GM13976 (cell line): Measurements from ENCODE around the gene GMCL1.
A peak's percentile ranks its signal among the peaks of the same experiment; 100 is the strongest.

Experiments
- DNase-seq: peaks from one replicate; pipeline ENCODE4 v3.0.0; 2012; ENCODE audit warnings: low spot score
- in situ Hi-C: fragments of 300-500 bp; cut with MboI; formaldehyde crosslinking; loops from one replicate; pipeline ENCODE4 v1.12.0; 2022; ENCODE audit warnings: low sequenced_read_pairs, mixed read lengths, inconsistent platforms; ENCODE audit not compliant: unreplicated experiment
- TF ChIP-seq, protein P1 (sequence below): IDR thresholded peaks from 2 replicates; pipeline ENCODE4 v1.5.1; 2012; ENCODE audit warnings: borderline replicate concordance, mild to moderate bottlenecking; ENCODE audit not compliant: insufficient read depth; ENCODE audit errors: extremely low read depth, missing control alignments, control extremely low read depth

The GMCL1 gene

DNA sequence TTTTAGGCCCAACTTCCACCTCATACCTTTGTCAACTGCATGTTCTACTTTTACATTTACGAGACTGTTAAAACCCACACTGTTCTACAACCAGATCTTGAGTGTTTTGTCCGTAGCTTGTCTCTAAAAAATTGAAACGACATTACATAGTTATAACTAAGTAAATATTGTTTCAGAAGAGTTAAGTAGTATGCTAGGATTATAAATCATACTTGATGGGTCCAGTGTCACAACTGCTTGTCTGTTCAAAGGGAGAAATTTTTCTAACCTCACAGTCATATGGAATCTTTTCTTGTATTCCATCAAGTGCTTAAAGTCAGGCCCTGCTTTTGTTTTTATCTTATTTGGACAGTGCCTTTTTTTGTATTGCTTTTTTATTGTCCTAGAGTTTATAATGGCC lies 4.3 kb downstream of the GMCL1 start:
- TF ChIP-seq, protein P1, sequence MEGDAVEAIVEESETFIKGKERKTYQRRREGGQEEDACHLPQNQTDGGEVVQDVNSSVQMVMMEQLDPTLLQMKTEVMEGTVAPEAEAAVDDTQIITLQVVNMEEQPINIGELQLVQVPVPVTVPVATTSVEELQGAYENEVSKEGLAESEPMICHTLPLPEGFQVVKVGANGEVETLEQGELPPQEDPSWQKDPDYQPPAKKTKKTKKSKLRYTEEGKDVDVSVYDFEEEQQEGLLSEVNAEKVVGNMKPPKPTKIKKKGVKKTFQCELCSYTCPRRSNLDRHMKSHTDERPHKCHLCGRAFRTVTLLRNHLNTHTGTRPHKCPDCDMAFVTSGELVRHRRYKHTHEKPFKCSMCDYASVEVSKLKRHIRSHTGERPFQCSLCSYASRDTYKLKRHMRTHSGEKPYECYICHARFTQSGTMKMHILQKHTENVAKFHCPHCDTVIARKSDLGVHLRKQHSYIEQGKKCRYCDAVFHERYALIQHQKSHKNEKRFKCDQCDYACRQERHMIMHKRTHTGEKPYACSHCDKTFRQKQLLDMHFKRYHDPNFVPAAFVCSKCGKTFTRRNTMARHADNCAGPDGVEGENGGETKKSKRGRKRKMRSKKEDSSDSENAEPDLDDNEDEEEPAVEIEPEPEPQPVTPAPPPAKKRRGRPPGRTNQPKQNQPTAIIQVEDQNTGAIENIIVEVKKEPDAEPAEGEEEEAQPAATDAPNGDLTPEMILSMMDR: no peak
- DNase-seq: no peak
- in situ Hi-C loops: no loop called here

DNA sequence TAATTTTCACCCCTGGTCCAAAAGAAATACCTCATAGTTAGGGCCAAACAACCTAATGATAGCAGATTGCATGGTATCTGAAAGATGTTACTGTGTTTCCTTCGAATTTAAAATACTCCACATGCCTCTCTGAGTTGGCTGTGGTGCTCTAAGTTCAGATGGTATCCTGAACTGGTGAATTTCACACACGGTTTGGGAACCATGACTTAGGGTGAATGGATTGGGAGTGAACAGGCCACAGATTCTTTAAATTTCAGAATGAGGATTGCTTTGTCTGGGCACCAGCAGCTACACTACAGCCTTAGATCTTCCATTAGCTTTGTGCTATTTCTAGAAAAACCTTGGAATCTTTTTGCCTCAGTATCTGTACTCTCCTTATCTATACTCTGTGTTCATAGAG lies 6.2 kb downstream of the GMCL1 start:
- in situ Hi-C loops: no loop called here
- TF ChIP-seq, protein P1: no peak
- DNase-seq: no peak

DNA sequence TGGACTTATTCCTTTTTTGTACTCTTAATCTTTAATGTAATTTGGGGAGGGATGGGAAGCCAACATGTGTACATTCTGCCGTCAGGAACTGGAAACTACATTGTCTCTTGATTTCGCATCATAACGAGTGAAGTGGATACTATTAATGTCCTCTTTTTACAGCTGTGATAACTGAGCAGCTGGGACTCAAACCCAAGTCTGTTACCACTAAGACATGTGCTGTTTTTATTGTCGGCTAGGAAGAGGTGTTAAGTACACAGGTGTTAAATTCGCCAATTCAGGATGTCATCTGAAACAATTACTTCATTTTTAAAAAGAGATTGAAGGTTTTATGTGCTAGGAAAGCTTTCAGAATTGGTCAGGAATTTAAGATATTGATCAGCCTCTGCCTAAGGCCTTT lies 6.9 kb downstream of the GMCL1 start:
- TF ChIP-seq, protein P1: no peak
- no peak for DNase-seq
- in situ Hi-C loops: no loop called here

DNA sequence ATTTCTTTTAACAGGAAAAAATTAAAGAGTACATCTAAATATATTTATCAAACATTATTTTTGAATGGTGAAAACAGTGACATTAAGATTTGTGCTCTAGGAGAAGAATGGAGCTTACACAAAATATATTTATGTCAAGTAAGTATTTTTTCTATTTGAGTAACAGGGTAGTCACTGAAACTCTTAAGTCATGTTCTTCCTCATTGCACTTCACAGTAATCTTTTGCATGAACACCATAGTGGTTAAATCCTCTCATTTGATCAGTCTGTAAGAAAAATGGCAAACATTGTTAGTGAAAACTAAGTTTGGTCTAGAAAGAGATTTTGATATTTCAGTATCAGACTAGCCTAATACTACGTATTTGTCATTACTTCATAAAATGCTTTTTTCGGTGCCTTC lies 8.1 kb downstream of the GMCL1 start:
- TF ChIP-seq, protein P1: no peak
- in situ Hi-C loops: no loop called here
- DNase-seq: peak; percentile 36

DNA sequence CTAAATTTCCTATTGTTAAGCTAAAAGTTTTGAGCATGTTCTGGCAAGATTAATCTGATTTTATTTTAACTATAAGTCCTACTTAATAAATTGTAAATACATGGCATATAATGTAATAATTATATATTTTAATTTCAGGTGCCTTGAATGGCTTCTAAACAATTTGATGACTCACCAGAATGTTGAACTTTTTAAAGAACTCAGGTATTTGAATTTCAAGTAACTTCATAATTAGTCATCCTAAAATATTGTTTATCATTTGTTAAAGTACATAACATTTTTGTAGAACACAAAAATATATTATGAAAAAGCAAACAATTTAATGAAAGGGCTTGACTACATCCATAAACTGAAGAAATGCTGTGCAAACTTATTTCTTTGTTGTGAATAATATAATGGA lies 14.5 kb downstream of the GMCL1 start:
- no peak for DNase-seq
- in situ Hi-C loops: no loop called here
- TF ChIP-seq, protein P1: no peak

DNA sequence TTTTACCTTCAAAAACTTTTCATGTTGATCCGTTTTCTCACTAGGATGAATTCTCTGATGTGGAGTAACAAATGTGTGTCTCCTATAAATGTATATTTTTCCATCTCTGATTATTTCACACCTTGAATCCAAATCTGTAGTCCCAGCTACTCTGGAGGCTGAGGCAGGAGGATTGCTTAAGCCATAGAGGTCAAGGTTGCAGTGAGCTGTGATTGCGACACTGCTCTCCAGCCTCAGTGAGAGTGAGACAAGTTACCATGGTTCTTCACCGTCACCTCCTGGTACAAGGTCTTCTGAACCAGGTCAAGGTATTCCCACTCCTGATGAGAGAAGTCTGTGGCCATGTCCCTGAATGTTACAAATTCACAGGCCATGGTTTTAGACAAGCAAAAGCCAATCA lies 15.1 kb downstream of the GMCL1 start:
- TF ChIP-seq, protein P1: no peak
- DNase-seq: no peak
- in situ Hi-C loops: no loop called here
